Neural progenitor cell (in vitro differentiated cells): Measurements from ENCODE around the gene PCBP1.

Experiments used
- CTCF ChIP-seq: fragments of 200-600 bp; sonication (generic); IDR thresholded peaks from 2 replicates; pipeline ENCODE4 v1.5.1; 2017; ENCODE audit warnings: antibody characterized with exemption, mild to moderate bottlenecking
- EZH2 ChIP-seq: fragments of 200-600 bp; sonication (generic); IDR thresholded peaks from 2 replicates; pipeline ENCODE4 v1.6.1; 2017; ENCODE audit warnings: antibody characterized with exemption, mild to moderate bottlenecking, moderate library complexity

GRCh38 chr2:70091816-70092215 is 4.5 kb downstream of the PCBP1 start:
- no peak for TF ChIP-seq EZH2
- no peak for TF ChIP-seq CTCF
